ENCODE measurements around the gene PIGP.
"Not testable (repeated sequence)": the region's sequence is repeated elsewhere in the genome, so short reads cannot be mapped to it uniquely, and the experiment has no call there.

The PIGP gene

GRCh38 chr21:37041706-37042271 is 31.1 kb downstream of the PIGP start:
- DNase-seq, result no peak

GRCh38 chr21:37040212-37040611 is 32.7 kb downstream of the PIGP start:
- DNase-seq, result no peak

GRCh38 chr21:37039411-37040075 is 33.3 kb downstream of the PIGP start:
- no peak for DNase-seq

- no peak for DNase-seq
Measured at GRCh38 chr21:37036177-37036576, 36.7 kb downstream of the PIGP start.

- not testable (repeated sequence) for DNase-seq
Measured at GRCh38 chr21:37034394-37034793, 38.5 kb downstream of the PIGP start.

GRCh38 chr21:37032877-37033471 is 39.9 kb downstream of the PIGP start:
- peak; percentile 26 for DNase-seq

GRCh38 chr21:37032293-37032692 is 40.6 kb downstream of the PIGP start:
- DNase-seq, result no peak

- DNase-seq, result no peak
Measured at GRCh38 chr21:37030864-37031263, 42.0 kb downstream of the PIGP start.

- no peak for DNase-seq
Measured at GRCh38 chr21:37028570-37028969, 44.3 kb downstream of the PIGP start.

- no peak for DNase-seq
Measured at GRCh38 chr21:37026499-37026898, 46.4 kb downstream of the PIGP start.

- DNase-seq, result no peak
Measured at GRCh38 chr21:37017951-37018679, 54.8 kb downstream of the PIGP start.

All from amniotic stem cell (primary cell).